GM12874 (cell line): ENCODE results near the gene CPSF4.

ENCODE experiments used
- CTCF ChIP-seq: IDR thresholded peaks from 2 replicates; pipeline ENCODE4 v1.5.1; 2011; ENCODE audit warnings: low read depth, mild to moderate bottlenecking, control low read depth, low read length, moderate library complexity; ENCODE audit not compliant: insufficient read depth

Gene CPSF4

GRCh38 chr7:99438573-99439480 is at the start of gene CPSF4, which contains the start of gene PTCD1:
CPSF4 (plus strand) TSS chr7:99438943; CDS start chr7:99439083, 140 bp downstream.
PTCD1 (minus strand) TSS chr7:99438798; CDS start chr7:99435242, 3,556 bp downstream.
- no peak for TF ChIP-seq CTCF

- no peak for TF ChIP-seq CTCF
Measured at GRCh38 chr7:99389772-99390171, 49.0 kb upstream of the CPSF4 start.

- no peak for TF ChIP-seq CTCF
Measured at GRCh38 chr7:99390941-99391602, 47.7 kb upstream of the CPSF4 start.

GRCh38 chr7:99392046-99392445 is 46.7 kb upstream of the CPSF4 start:
- TF ChIP-seq CTCF: no peak

GRCh38 chr7:99392659-99393354 is 45.9 kb upstream of the CPSF4 start:
- TF ChIP-seq CTCF: no peak

GRCh38 chr7:99393355-99394187 is 45.2 kb upstream of the CPSF4 start:
- no peak for TF ChIP-seq CTCF
